Measurements from ENCODE around the gene GLE1.
"Not testable (repeated sequence)": the region's sequence is repeated elsewhere in the genome, so short reads cannot be mapped to it uniquely, and the experiment has no call there.

GLE1 gene

DNA sequence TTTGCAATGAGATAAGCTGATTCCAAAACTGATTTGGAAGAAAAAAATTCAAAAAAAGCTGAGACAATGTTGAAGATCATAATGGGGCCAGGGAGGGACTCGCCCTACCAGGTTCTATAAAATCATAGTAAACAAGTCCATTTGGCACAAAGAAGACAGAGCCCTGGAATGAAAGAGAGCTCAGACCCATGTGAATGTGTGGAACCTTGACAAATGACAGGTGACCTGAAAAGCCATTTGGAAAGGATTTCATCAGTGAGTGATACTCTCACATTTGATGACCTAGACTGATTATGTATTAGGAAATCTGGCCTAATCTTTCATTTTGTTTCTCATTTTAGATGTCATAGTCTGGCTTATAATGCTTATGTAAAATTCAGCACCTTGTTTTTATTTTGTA lies 74.7 kb downstream of the GLE1 start:
- DNase-seq (ENCODE audit: low spot score), result no peak
- TF ChIP-seq, protein P1, sequence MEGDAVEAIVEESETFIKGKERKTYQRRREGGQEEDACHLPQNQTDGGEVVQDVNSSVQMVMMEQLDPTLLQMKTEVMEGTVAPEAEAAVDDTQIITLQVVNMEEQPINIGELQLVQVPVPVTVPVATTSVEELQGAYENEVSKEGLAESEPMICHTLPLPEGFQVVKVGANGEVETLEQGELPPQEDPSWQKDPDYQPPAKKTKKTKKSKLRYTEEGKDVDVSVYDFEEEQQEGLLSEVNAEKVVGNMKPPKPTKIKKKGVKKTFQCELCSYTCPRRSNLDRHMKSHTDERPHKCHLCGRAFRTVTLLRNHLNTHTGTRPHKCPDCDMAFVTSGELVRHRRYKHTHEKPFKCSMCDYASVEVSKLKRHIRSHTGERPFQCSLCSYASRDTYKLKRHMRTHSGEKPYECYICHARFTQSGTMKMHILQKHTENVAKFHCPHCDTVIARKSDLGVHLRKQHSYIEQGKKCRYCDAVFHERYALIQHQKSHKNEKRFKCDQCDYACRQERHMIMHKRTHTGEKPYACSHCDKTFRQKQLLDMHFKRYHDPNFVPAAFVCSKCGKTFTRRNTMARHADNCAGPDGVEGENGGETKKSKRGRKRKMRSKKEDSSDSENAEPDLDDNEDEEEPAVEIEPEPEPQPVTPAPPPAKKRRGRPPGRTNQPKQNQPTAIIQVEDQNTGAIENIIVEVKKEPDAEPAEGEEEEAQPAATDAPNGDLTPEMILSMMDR (IDR thresholded peaks at IDR 0.05; ENCODE audit: extremely low read depth, missing control alignments), result no peak

DNA sequence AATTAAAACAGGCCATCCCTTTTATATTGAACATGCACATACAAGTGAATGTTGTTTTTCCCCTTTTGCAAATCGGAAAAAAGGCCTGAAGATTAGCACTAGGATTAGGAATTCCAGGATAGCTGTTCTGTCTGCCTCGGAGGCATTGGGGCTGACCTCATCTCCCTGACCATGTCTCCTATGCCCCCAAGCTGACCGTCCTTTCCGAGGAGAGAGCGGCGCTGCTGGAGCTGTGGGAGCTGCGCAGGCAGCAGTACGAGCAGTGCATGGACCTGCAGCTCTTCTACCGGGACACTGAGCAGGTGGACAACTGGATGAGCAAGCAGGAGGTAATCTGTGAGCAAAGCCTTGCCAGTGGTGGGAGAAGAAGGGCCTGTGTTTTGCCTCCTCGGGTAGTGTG lies 76.2 kb downstream of the GLE1 start:
- TF ChIP-seq, protein P1 (IDR thresholded peaks at IDR 0.05; ENCODE audit: extremely low read depth, missing control alignments), result no peak
- DNase-seq (ENCODE audit: low spot score), result no peak

DNA sequence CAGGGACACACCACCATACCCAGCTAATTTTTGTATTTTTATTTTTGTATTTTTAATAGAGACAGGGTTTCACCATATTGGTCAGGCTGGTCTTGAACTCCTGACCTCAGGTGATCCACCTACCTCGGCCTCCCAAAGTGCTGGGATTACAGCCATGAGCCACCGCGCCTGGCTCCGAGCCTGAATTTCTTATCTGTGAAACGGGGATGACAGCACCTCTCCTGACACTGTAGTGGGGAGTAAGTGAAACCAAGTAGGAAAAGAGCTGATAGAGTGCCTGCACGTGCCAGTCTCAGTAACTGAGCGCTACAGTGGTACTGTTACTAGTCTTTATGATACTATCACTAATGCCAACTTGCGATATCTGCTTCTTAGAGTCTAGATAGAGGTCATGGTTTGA lies 80.6 kb downstream of the GLE1 start:
- DNase-seq (ENCODE audit: low spot score), result not testable (repeated sequence)

DNA sequence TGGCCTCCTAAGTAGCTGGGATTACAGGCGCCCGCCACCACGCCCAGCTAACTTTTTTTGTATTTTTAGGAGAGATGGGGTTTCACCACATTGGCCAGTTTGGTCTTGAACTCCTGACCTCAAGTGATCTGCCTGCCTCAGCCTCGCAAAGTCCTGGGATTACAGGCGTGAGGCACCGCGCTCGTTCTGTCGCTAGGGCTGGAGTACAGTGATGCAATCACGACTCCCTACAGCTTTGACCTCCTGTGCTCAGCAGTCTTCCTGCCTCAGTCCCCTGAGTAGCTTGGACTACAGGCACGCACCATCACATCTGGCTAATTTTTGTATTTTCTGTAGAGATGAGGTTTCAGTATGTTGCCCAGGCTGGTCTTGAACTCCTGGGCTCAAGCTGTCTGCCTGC lies 82.4 kb downstream of the GLE1 start:
- DNase-seq (ENCODE audit: low spot score), result not testable (repeated sequence)

DNA sequence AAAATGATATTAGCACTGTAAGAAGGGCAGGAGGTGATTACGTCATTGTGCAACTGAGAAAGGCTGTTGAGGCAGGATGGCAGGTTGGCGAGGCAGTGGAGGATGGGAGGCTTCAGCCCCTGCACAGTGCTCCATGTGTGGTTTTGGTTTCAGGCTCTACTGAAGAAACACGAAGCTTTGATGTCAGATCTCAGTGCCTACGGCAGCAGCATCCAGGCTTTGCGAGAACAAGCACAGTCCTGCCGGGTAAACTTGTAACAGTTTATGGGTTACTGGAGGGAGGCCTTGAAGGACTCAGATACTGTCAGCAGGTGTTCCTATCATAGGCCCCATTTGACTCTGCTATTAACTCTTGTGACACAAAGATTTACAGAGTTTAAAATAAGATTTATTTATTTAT lies 82.9 kb downstream of the GLE1 start:
- DNase-seq (ENCODE audit: low spot score), result peak; percentile 11

DNA sequence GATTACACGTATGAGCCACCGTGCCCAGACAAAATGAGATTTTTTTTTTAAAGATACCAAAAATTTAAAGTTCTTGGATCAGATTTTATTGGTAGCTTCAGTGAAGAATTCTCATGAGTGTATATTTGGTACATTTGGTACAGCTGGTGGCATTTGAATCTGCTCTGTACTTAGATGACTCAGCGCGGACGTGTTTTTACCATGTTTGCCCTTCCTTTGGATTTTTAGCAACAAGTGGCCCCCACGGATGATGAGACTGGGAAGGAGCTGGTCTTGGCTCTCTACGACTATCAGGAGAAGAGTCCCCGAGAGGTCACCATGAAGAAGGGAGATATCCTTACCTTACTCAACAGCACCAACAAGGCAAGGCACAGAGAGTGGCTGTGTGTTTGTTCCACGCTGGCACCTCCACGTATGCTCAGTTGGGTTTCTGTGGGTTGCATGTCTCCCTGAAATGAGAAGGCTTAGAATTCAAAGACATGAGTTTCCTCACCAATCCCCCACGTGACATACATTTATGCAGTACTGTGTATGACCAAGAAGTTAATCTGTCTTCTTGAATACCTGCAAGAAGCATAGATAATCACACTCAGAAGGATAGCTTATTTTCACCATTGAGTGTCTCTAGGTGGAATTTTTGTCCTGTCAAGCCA lies 84.2 kb downstream of the GLE1 start:
- no peak for DNase-seq (ENCODE audit: low spot score)

More for the DNA sequence above, 82.9 kb downstream of the GLE1 start:
- TF ChIP-seq, protein P1 (IDR thresholded peaks at IDR 0.05; ENCODE audit: extremely low read depth, missing control alignments), result no peak

More for the DNA sequence above, 84.2 kb downstream of the GLE1 start:
- TF ChIP-seq, protein P1 (IDR thresholded peaks at IDR 0.05; ENCODE audit: extremely low read depth, missing control alignments), result no peak
